Tibial nerve (tissue), 3 donors: ENCODE measurements around the gene C3orf18.

Experiments
- CTCF ChIP-seq, 5 experiments: fragments of 200-600 bp in 3 of 5; fragments of 450-650 bp in 2 of 5; sonication (generic) in 3 of 5; IDR thresholded peaks; one replicate each; pipeline ENCODE4 v1.5.1; 2016 to 2019; ENCODE audit warnings: antibody characterized with exemption in 5 of 5, mild to moderate bottlenecking in 3 of 5, moderate library complexity in 2 of 5
- POLR2A ChIP-seq, 2 donors: fragments of 450-650 bp; IDR thresholded peaks; one replicate each; pipeline ENCODE4 v1.6.1; 2017; ENCODE audit warnings: antibody characterized with exemption in 2 of 2, mild to moderate bottlenecking in 2 of 2, moderate library complexity in 2 of 2

- no peak for TF ChIP-seq POLR2A (IDR thresholded peaks at IDR 0.05)
- no peak for TF ChIP-seq CTCF (IDR thresholded peaks at IDR 0.05)
These were observed 57.8 kb downstream of the C3orf18 start for GRCh38 chr3:50509715-50510114.
